ENCODE measurements around the gene DGKI.

DNA sequence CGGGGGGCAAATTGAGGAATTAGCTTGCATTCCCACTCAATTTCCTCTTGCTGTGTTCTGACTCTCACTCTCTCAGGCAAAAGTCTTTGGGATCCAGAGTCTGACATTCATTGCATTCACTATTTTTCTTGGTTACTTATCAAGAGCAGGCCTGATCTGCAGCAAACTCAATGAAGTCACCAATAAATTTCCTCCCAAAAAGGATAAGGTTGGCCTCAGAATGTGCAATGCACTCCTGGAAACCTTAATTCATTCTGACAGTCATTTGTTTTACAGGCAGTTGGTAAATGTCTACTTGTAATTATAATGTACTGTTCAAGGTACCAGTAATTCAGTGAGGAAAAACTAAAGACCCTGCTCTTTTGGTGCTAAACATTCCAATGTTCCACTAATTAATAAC is 6.3 kb upstream of the DGKI start:
- TF ChIP-seq, protein P1, sequence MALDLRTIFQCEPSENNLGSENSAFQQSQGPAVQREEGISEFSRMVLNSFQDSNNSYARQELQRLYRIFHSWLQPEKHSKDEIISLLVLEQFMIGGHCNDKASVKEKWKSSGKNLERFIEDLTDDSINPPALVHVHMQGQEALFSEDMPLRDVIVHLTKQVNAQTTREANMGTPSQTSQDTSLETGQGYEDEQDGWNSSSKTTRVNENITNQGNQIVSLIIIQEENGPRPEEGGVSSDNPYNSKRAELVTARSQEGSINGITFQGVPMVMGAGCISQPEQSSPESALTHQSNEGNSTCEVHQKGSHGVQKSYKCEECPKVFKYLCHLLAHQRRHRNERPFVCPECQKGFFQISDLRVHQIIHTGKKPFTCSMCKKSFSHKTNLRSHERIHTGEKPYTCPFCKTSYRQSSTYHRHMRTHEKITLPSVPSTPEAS (tag by site-specific recombination; IDR thresholded peaks at IDR 0.05), result no peak
- TF ChIP-seq ZNF501 (tag by site-specific recombination; IDR thresholded peaks at IDR 0.05) (no peak), ZNF416 (tag by site-specific recombination; IDR thresholded peaks at IDR 0.05) (no peak), ZNF558 (tag by site-specific recombination; IDR thresholded peaks at IDR 0.05) (no peak), ZBTB21 (tag by site-specific recombination; IDR thresholded peaks at IDR 0.05) (no peak), ZNF155 (tag by site-specific recombination; IDR thresholded peaks at IDR 0.05) (no peak), KLF9 (tag by site-specific recombination; IDR thresholded peaks at IDR 0.05; ENCODE audit: low read depth) (no peak), ZNF19 (tag by site-specific recombination; IDR thresholded peaks at IDR 0.05; ENCODE audit: low read depth) (no peak), ZNF529 (tag by site-specific recombination; IDR thresholded peaks at IDR 0.05; ENCODE audit: insufficient replicate concordance) (no peak), ZNF843 (tag by site-specific recombination; IDR thresholded peaks at IDR 0.05) (no peak), ZNF394 (tag by site-specific recombination; IDR thresholded peaks at IDR 0.05; ENCODE audit: borderline replicate concordance) (no peak), ZNF202 (tag by site-specific recombination; IDR thresholded peaks at IDR 0.05; ENCODE audit: borderline replicate concordance) (no peak)
- TF ChIP-seq, protein P2, sequence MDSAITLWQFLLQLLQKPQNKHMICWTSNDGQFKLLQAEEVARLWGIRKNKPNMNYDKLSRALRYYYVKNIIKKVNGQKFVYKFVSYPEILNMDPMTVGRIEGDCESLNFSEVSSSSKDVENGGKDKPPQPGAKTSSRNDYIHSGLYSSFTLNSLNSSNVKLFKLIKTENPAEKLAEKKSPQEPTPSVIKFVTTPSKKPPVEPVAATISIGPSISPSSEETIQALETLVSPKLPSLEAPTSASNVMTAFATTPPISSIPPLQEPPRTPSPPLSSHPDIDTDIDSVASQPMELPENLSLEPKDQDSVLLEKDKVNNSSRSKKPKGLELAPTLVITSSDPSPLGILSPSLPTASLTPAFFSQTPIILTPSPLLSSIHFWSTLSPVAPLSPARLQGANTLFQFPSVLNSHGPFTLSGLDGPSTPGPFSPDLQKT (IDR thresholded peaks at IDR 0.05; ENCODE audit: borderline replicate concordance, low read depth, low read length), result no peak
- TF ChIP-seq, protein P3, sequence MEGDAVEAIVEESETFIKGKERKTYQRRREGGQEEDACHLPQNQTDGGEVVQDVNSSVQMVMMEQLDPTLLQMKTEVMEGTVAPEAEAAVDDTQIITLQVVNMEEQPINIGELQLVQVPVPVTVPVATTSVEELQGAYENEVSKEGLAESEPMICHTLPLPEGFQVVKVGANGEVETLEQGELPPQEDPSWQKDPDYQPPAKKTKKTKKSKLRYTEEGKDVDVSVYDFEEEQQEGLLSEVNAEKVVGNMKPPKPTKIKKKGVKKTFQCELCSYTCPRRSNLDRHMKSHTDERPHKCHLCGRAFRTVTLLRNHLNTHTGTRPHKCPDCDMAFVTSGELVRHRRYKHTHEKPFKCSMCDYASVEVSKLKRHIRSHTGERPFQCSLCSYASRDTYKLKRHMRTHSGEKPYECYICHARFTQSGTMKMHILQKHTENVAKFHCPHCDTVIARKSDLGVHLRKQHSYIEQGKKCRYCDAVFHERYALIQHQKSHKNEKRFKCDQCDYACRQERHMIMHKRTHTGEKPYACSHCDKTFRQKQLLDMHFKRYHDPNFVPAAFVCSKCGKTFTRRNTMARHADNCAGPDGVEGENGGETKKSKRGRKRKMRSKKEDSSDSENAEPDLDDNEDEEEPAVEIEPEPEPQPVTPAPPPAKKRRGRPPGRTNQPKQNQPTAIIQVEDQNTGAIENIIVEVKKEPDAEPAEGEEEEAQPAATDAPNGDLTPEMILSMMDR (tag by site-specific recombination; IDR thresholded peaks at IDR 0.05), result no peak
